ENCODE results near the gene DVL2. TPM values are rescaled to one million over a fixed set of nuclear protein-coding genes. Genes with fewer than 3 reads are reported as not detected.

Gene DVL2
- total RNA-seq, 1 experiment from 2014 or later, result 41.3 TPM

- peaks cover 6% of the 10 kb centered on the region for H3K4me1 Mint-ChIP-seq (ENCODE audit: low read depth, unreplicated experiment)
- no peaks in the 10 kb centered on the region; the same call in 1 of the 2 replicates for H3K36me3 ChIP-seq (ENCODE audit: control insufficient read depth, insufficient read depth, low read length)
- no peaks in the 10 kb centered on the region for H3K9me3 Mint-ChIP-seq (ENCODE audit: unreplicated experiment)
- ChIA-PET POLR2A (no interaction called here), CTCF (no interaction called here)
- no peaks in the 10 kb centered on the region for H3K27me3 ChIP-seq (replicated peaks; ENCODE audit: control insufficient read depth, insufficient read depth, low read length)
- no peak for DNase-seq
- H3K4me3 Mint-ChIP-seq (ENCODE audit: unreplicated experiment), result no peak overlapping the region
- no TSS peak for BruUV-seq (replicated peaks)
- H3K4me1 ChIP-seq, result no peaks in the 10 kb centered on the region
- intact Hi-C loops (cut with micrococcal nuclease; ENCODE audit: unreplicated experiment), result no loop called here
- no peak overlapping the region for H3K4me3 ChIP-seq (ENCODE audit: low read depth, low read length)
- no peak for TF ChIP-seq CTCF (IDR thresholded peaks at IDR 0.05; ENCODE audit: insufficient read depth in 1 of 2, low read depth in 1 of 2, low read length in 1 of 2, severe bottlenecking in 1 of 2, unreplicated experiment in 1 of 2)
- H3K9me3 ChIP-seq, result no peaks in the 10 kb centered on the region
- H3K36me3 Mint-ChIP-seq (ENCODE audit: insufficient read depth, unreplicated experiment), result peaks cover 45% of the 10 kb centered on the region
- no peak overlapping the region for H3K27ac Mint-ChIP-seq (ENCODE audit: unreplicated experiment)
- no peaks in the 10 kb centered on the region for H3K27me3 Mint-ChIP-seq (ENCODE audit: insufficient read depth, unreplicated experiment)
Measured at GRCh38 chr17:7228920-7229319, 5.4 kb downstream of the DVL2 start.

- ChIA-PET POLR2A (no interaction called here), CTCF (no interaction called here)
- H3K9me3 Mint-ChIP-seq (ENCODE audit: unreplicated experiment), result no peaks in the 10 kb centered on the region
- Histone ChIP-seq H3K36me3 (ENCODE audit: control insufficient read depth, insufficient read depth, low read length) (no peaks in the 10 kb centered on the region; the same call in 1 of the 2 replicates), H3K27me3 (replicated peaks; ENCODE audit: control insufficient read depth, insufficient read depth, low read length) (no peaks in the 10 kb centered on the region), H3K9me3 (no peaks in the 10 kb centered on the region), H3K4me1 (no peaks in the 10 kb centered on the region), H3K4me3 (ENCODE audit: low read depth, low read length) (no peak overlapping the region)
- TF ChIP-seq CTCF (IDR thresholded peaks at IDR 0.05; ENCODE audit: insufficient read depth in 1 of 2, low read depth in 1 of 2, low read length in 1 of 2, severe bottlenecking in 1 of 2, unreplicated experiment in 1 of 2), result no peak
- H3K36me3 Mint-ChIP-seq (ENCODE audit: insufficient read depth, unreplicated experiment), result peaks cover 51% of the 10 kb centered on the region
- intact Hi-C loops (cut with micrococcal nuclease; ENCODE audit: unreplicated experiment), result no loop called here
- H3K27me3 Mint-ChIP-seq (ENCODE audit: insufficient read depth, unreplicated experiment), result no peaks in the 10 kb centered on the region
- H3K27ac Mint-ChIP-seq (ENCODE audit: unreplicated experiment), result no peak overlapping the region
- no peak for DNase-seq
- peaks cover 2% of the 10 kb centered on the region for H3K4me1 Mint-ChIP-seq (ENCODE audit: low read depth, unreplicated experiment)
- BruUV-seq (replicated peaks), result no TSS peak
- H3K4me3 Mint-ChIP-seq (ENCODE audit: unreplicated experiment), result no peak overlapping the region
Measured at GRCh38 chr17:7226721-7227710, 7.3 kb downstream of the DVL2 start.

GRCh38 chr17:7225711-7226331, 8.5 kb downstream of the DVL2 start:
- intact Hi-C loops (cut with micrococcal nuclease; ENCODE audit: unreplicated experiment), result no loop called here
- Mint-ChIP-seq H3K27me3 (ENCODE audit: insufficient read depth, unreplicated experiment) (no peaks in the 10 kb centered on the region), H3K36me3 (ENCODE audit: insufficient read depth, unreplicated experiment) (peaks cover 51% of the 10 kb centered on the region), H3K9me3 (ENCODE audit: unreplicated experiment) (no peaks in the 10 kb centered on the region), H3K27ac (ENCODE audit: unreplicated experiment) (no peak overlapping the region), H3K4me1 (ENCODE audit: low read depth, unreplicated experiment) (no peaks in the 10 kb centered on the region), H3K4me3 (ENCODE audit: unreplicated experiment) (no peak overlapping the region)
- peaks cover 3% of the 10 kb centered on the region for H3K4me1 ChIP-seq
- no peak for TF ChIP-seq CTCF (IDR thresholded peaks at IDR 0.05; ENCODE audit: insufficient read depth in 1 of 2, low read depth in 1 of 2, low read length in 1 of 2, severe bottlenecking in 1 of 2, unreplicated experiment in 1 of 2)
- H3K27me3 ChIP-seq (replicated peaks; ENCODE audit: control insufficient read depth, insufficient read depth, low read length), result no peaks in the 10 kb centered on the region
- no peaks in the 10 kb centered on the region for H3K9me3 ChIP-seq
- no TSS peak for BruUV-seq (replicated peaks)
- CTCF ChIA-PET, result no interaction called here
- POLR2A ChIA-PET, result no interaction called here
- no peak overlapping the region for H3K4me3 ChIP-seq (ENCODE audit: low read depth, low read length)
- DNase-seq, result no peak
- H3K36me3 ChIP-seq (ENCODE audit: control insufficient read depth, insufficient read depth, low read length), result no peaks in the 10 kb centered on the region; the same call in 1 of the 2 replicates

All from Caco-2 (cell line).